NCI-H774 (cell line): ENCODE results near the gene SPRYD4.
"Not testable (repeated sequence)": the region's sequence is repeated elsewhere in the genome, so short reads cannot be mapped to it uniquely, and the experiment has no call there.

Experiments
- DNase-seq: peaks from one replicate; lab custom pipeline; 2025; lab: John Stamatoyannopoulos, UW

Gene SPRYD4

DNA sequence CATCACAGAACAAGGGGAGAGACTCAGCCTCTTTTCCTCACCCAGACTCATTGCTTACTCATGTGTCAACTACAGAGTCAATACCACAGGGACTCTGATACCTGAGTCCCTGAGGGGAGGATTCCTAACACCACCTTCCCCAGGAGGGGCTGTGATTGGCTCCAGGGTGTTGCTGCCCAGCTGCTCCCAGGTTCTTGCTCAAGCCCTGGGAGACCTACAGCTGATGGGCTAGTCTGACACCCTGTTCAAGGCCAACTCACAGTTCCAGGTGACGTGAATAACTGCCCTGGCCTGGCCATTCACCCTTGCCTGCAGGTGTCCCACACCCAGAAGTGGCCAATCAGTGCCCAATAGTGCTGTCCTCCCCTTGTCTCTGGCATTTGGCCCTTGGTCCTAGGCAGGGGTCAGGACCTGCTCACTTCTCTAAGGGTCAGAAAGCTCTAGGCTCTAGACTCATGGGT lies 8.6 kb downstream of the SPRYD4 start:
- DNase-seq = no peak

DNA sequence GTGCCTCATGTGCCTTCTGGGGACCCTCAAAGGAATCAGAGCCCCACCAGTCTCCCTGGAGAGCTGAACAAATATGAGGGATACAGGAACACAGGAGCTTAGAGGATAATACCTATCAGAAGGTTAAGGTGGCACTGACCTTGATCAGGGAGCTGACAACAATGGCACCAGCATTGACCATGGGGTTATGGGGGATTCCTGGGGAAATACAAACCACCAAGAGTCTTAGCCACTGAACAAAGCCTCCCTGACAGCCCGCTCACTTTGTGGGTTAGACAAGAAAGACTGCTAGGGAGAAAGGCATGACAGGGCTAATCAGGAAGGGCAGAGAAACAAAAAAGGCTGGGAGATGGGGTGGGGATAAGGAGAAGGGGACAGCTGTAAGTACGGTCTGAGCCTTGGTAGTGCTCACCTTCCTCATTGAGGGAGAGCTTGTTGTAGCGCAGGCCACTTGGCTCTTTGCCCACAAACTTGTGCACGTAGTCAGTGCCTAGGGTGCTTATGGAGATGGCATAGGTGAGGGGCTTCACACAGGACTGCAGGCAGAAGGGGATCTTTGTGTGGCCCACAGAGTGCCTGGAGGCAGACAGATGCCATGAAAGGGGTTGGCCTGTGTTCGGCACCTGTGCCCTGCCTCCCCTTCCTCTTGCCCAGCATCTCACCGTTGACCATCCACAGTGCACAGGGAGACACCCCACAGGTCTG lies 9.3 kb downstream of the SPRYD4 start:
- no peak for DNase-seq

DNA sequence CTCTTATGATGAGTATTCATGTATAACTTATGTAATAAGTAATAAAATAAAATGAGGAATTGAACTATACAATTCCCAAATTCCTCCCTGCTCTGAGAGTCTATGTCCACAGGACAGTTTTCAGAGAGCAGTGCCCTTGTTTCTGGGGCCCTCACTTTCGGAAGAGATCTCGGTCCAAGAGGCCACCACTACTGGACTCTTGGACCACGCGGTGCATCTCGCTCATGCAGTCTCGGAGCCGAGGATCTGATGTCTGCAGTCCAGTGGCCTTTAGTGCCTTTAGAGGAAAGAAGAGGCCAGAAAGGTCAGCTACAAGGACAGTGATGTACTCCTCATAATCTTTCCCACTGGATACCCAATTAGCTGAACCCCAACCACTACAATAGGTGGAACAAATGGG lies 11.2 kb downstream of the SPRYD4 start:
- no peak for DNase-seq

GRCh38 chr12:56484566-56484965 lies 16.2 kb downstream of the SPRYD4 start:
- no peak for DNase-seq

DNA sequence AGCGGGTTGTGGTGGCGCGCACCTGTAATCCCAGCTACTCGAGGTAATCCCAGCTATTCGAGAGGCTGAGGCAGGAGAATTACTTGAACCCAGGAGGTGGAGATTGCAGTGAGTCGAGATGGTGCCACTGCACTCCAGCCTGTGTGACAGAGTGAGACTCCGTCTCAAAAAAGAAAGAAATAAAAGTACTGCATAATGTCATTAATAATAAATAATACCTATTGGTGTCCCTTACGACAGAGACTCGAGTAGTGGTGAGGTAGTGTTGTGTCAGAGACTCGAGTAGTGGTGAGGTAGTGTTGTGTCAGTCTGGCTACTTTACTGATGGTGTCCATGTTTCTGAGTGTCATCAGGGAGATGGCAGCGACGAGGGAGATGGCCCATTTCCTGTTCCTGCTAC lies 18.3 kb downstream of the SPRYD4 start:
- DNase-seq = no peak

GRCh38 chr12:56487448-56488040 lies 19.2 kb downstream of the SPRYD4 start:
- peak; percentile 71 for DNase-seq

- DNase-seq = peak; percentile 92
Measured at GRCh38 chr12:56488041-56488955, 19.9 kb downstream of the SPRYD4 start, which contains the start of gene GLS2. GLS2 (minus strand) TSS chr12:56488161; CDS start chr12:56488118, 43 bp downstream.

DNA sequence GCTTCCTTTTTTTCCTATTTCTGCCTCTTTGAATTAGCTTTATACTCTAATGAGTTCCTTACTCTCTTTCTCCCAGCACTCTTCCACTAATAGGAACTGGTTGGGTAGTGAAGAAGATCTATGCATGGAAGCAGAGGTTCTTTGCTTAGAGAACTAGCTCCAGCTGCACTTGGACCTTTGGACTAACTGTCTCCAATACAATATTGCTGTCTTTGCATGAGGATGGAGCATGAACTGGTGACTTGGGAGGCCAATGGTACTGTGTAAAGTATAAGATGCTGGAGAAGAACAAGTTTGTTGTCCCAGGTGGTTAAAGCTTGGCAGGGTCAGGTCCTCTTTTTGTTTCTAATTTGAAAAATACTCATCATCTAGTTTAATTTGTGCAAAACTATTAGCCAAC lies 22.0 kb downstream of the SPRYD4 start:
- no peak for DNase-seq

- DNase-seq = not testable (repeated sequence)
Measured at GRCh38 chr12:56493409-56494105, 25.2 kb downstream of the SPRYD4 start.

DNA sequence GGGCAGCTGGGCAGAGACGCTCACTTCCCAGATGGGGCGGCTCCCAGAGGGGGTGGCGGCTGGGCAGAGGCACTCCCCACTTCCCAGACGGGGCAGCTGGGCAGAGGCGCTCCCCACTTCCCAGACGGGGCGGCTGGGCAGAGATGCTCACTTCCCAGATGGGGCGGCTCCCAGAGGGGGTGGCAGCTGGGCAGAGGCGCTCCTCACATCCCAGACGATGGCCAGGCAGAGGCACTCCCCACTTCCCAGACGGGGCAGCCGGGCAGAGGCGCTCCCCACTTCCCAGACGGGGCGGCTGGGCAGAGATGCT lies 25.7 kb downstream of the SPRYD4 start:
- DNase-seq = not testable (repeated sequence)

GRCh38 chr12:56494481-56494880 lies 26.1 kb downstream of the SPRYD4 start:
- not testable (repeated sequence) for DNase-seq

- DNase-seq = peak; percentile 8
Measured at GRCh38 chr12:56496704-56497103, 28.3 kb downstream of the SPRYD4 start.

DNA sequence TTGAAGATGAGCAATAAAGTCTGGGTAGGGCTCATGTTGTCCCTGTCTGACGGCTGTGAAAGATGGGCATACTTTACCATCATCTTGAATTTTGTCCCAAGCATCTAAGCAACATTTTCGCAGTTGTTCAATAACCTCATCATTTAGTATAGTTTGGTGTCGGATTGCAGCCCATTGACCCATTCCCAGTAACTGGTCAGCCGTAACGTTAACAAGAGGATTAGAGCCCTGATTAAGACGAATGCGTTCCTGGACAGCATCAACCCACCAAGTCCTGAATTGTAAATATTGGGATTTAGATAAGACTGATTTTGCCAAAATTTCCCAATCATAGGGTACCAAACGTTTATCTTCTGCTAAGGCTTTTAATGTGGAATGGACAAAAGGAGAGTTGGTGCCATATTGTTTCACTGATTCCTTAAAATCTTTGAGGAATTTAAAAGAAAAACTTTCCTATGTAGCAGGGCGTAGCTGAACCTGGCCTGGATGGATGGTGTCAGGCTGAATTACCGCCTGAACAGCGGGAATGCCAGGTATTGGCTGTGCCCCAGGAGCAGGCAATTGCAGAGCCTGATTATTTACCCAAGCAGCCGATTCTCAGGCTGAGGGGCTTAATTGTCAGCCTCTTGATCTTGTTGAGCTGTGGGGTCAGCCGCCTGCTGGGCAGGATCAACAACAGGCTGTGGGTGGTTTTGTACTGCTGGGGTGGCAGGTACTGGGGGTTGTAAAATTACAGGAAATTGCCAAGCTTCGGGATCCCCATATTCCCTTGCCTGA lies 29.9 kb downstream of the SPRYD4 start:
- DNase-seq = peak; percentile 16

- not testable (repeated sequence) for DNase-seq
Measured at GRCh38 chr12:56499452-56499851, 31.1 kb downstream of the SPRYD4 start.

DNA sequence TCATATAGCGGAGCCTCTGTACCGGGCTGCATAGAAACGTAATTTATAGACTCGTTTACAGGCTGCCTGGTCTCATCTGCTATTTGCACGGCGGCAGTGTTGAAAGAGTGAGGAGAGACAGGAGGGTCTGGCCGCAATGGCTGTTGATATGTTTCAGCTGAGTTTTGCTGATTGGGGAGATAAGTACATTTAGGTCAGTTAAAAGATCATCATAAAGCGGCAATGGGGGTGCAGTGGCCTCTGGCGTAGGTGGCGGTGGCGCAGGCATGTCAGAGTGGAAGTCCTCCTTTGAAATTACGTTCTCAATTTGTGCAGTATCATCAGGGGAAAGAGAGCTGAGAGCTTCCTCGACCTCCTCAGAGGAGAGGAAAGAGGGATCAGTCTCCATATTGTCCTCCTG lies 31.5 kb downstream of the SPRYD4 start:
- DNase-seq = not testable (repeated sequence)

- no peak for DNase-seq
Measured at GRCh38 chr12:56510786-56511185, 42.4 kb downstream of the SPRYD4 start.

- DNase-seq = not testable (repeated sequence)
Measured at GRCh38 chr12:56514014-56514318, 45.6 kb downstream of the SPRYD4 start.

- DNase-seq = no peak
Measured at GRCh38 chr12:56517854-56518253, 49.5 kb downstream of the SPRYD4 start.

- DNase-seq = no peak
Measured at GRCh38 chr12:56518570-56518969, 50.2 kb downstream of the SPRYD4 start.

DNA sequence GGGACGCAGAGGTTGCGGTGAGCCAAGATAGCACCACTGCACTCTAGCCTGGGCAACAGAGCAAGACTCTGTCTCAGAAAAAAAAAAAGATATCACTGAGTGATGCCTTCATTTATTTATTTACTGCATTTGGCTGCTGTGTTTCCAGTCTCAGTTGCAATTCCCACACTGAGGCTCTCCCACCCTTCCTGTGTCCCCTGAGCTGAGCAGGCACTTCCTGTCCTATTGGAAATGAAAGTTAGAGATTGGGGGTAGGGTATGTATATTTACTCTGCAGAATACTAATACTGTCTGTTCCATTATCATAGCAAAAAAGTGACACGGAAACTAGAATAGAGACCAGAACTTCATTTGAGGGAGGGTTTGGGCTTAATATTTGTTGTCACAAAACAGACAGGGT lies 51.7 kb downstream of the SPRYD4 start:
- DNase-seq = no peak

GRCh38 chr12:56520506-56520905 lies 52.1 kb downstream of the SPRYD4 start:
- no peak for DNase-seq

DNA sequence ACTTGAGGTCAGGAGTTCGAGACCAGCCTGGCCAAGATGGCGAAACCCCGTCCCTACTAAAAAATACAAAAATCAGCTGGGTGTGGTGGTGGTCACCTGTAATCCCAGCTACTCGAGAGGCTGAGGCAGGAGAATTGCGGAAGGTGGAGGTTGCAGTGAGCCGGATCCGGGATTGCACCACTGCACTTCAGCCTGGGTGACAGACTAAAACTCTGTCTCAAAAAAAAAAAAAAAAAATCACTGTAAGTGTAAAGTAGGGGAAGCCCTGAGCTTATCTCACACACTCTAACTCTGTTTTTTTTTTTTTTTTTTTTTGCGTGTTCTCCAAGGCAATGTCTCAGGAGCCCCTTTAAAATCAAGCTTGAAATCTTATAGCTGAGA lies 52.8 kb downstream of the SPRYD4 start:
- DNase-seq = no peak
